ENCODE data around the gene SRD5A1.

SRD5A1 gene

GRCh38 chr5:6608016-6608415 is 25.2 kb upstream of the SRD5A1 start:
- TF ChIP-seq RARB (CRISPR knock-in tag; IDR thresholded peaks at IDR 0.05), result no peak
- no peak for TF ChIP-seq TOX (CRISPR knock-in tag; IDR thresholded peaks at IDR 0.05; ENCODE audit: borderline replicate concordance)
- TF ChIP-seq ESRRG (CRISPR knock-in tag; IDR thresholded peaks at IDR 0.05), result no peak
- TF ChIP-seq PPARA (CRISPR knock-in tag; IDR thresholded peaks at IDR 0.05; ENCODE audit: borderline replicate concordance), result no peak
- TF ChIP-seq, protein P1, sequence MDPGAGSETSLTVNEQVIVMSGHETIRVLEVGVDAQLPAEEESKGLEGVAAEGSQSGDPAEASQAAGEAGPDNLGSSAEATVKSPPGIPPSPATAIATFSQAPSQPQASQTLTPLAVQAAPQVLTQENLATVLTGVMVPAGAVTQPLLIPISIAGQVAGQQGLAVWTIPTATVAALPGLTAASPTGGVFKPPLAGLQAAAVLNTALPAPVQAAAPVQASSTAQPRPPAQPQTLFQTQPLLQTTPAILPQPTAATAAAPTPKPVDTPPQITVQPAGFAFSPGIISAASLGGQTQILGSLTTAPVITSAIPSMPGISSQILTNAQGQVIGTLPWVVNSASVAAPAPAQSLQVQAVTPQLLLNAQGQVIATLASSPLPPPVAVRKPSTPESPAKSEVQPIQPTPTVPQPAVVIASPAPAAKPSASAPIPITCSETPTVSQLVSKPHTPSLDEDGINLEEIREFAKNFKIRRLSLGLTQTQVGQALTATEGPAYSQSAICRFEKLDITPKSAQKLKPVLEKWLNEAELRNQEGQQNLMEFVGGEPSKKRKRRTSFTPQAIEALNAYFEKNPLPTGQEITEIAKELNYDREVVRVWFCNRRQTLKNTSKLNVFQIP (CRISPR knock-in tag; IDR thresholded peaks at IDR 0.05; ENCODE audit: borderline replicate concordance, low read depth), result no peak
- no peak for ATAC-seq

- TF ChIP-seq, protein P1 (CRISPR knock-in tag; IDR thresholded peaks at IDR 0.05; ENCODE audit: borderline replicate concordance, low read depth), result no peak
- no peak for TF ChIP-seq SNAI2 (CRISPR knock-in tag; IDR thresholded peaks at IDR 0.05)
- no peak for TF ChIP-seq PATZ1 (CRISPR knock-in tag; IDR thresholded peaks at IDR 0.05; ENCODE audit: borderline replicate concordance)
- no peak for TF ChIP-seq OSR1 (CRISPR knock-in tag; IDR thresholded peaks at IDR 0.05)
- TF ChIP-seq TCF4 (CRISPR knock-in tag; IDR thresholded peaks at IDR 0.05; ENCODE audit: borderline replicate concordance), result no peak
- no peak for TF ChIP-seq ZC3H10 (CRISPR knock-in tag; IDR thresholded peaks at IDR 0.05)
- no peak for TF ChIP-seq CREB5 (CRISPR knock-in tag; IDR thresholded peaks at IDR 0.05; ENCODE audit: low read depth)
- no peak for TF ChIP-seq ISL1 (CRISPR knock-in tag; IDR thresholded peaks at IDR 0.05)
- ATAC-seq, result no peak
These were observed 21.6 kb upstream of the SRD5A1 start for GRCh38 chr5:6611334-6612256.

- ATAC-seq, result no peak
- TF ChIP-seq CREB5 (CRISPR knock-in tag; IDR thresholded peaks at IDR 0.05; ENCODE audit: low read depth), result no peak
- no peak for TF ChIP-seq ARNTL (CRISPR knock-in tag; IDR thresholded peaks at IDR 0.05; ENCODE audit: borderline replicate concordance, low read depth)
- TF ChIP-seq ZC3H10 (CRISPR knock-in tag; IDR thresholded peaks at IDR 0.05), result no peak
- no peak for TF ChIP-seq ISL1 (CRISPR knock-in tag; IDR thresholded peaks at IDR 0.05)
These were observed 18.0 kb upstream of the SRD5A1 start for GRCh38 chr5:6615034-6615815.

DNA sequence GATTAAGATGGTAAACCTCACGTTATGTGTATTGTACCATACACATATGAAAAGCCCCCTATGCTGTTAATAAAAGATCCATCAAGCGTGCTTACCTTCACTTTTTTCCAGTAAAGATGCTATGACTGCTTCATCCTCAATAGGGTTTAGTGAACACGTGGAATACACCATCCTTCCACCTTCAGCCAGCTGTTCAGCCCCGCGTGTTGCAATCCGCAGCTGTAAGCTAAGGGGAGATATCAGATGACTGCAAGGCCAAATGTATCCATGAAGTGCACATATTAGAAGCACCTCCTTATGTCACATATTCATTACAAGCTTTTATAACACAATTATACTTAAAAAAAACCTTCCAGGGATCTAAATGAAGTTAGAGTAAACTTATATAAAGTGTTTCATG is 16.6 kb upstream of the SRD5A1 start:
- no peak for ATAC-seq
- TF ChIP-seq, protein P1 (CRISPR knock-in tag; IDR thresholded peaks at IDR 0.05; ENCODE audit: borderline replicate concordance, low read depth), result no peak
- TF ChIP-seq BACH2 (CRISPR knock-in tag; IDR thresholded peaks at IDR 0.05; ENCODE audit: borderline replicate concordance) (no peak), ARNTL (CRISPR knock-in tag; IDR thresholded peaks at IDR 0.05; ENCODE audit: borderline replicate concordance, low read depth) (no peak), GLIS3 (CRISPR knock-in tag; IDR thresholded peaks at IDR 0.05) (no peak), RARB (CRISPR knock-in tag; IDR thresholded peaks at IDR 0.05) (no peak), ESRRG (CRISPR knock-in tag; IDR thresholded peaks at IDR 0.05) (no peak), CSDC2 (CRISPR knock-in tag; IDR thresholded peaks at IDR 0.05) (no peak), TCF4 (CRISPR knock-in tag; IDR thresholded peaks at IDR 0.05; ENCODE audit: borderline replicate concordance) (no peak), PPARA (CRISPR knock-in tag; IDR thresholded peaks at IDR 0.05; ENCODE audit: borderline replicate concordance) (no peak), PATZ1 (CRISPR knock-in tag; IDR thresholded peaks at IDR 0.05; ENCODE audit: borderline replicate concordance) (no peak)
- TF ChIP-seq, protein P2, sequence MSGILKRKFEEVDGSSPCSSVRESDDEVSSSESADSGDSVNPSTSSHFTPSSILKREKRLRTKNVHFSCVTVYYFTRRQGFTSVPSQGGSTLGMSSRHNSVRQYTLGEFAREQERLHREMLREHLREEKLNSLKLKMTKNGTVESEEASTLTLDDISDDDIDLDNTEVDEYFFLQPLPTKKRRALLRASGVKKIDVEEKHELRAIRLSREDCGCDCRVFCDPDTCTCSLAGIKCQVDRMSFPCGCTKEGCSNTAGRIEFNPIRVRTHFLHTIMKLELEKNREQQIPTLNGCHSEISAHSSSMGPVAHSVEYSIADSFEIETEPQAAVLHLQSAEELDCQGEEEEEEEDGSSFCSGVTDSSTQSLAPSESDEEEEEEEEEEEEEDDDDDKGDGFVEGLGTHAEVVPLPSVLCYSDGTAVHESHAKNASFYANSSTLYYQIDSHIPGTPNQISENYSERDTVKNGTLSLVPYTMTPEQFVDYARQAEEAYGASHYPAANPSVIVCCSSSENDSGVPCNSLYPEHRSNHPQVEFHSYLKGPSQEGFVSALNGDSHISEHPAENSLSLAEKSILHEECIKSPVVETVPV (CRISPR knock-in tag; IDR thresholded peaks at IDR 0.05), result no peak

Data from SK-N-SH treated with all-trans-retinoic acid at 6 μM for 48 hours (cell line).